Measurements from ENCODE around the gene BICC1.

- no peak for TF ChIP-seq CTCF (IDR thresholded peaks at IDR 0.05 in 4 of 5, conservative IDR thresholded peaks at IDR 0.05 in 1 of 5)
- no peak for TF ChIP-seq POLR2A (IDR thresholded peaks at IDR 0.05)
These were observed 153.4 kb downstream of the BICC1 start for GRCh38 chr10:58666024-58666423.
